ENCODE results near the gene ZBTB47.
A peak's percentile ranks its signal among the peaks of the same experiment; 100 is the strongest.

ZBTB47 gene

GRCh38 chr3:42666577-42666998, 13.1 kb downstream of the ZBTB47 start:
- DNase-seq: no peak

GRCh38 chr3:42667096-42667522, 13.6 kb downstream of the ZBTB47 start:
- DNase-seq: no peak

GRCh38 chr3:42667523-42668412, 14.3 kb downstream of the ZBTB47 start:
- no peak for DNase-seq

DNA sequence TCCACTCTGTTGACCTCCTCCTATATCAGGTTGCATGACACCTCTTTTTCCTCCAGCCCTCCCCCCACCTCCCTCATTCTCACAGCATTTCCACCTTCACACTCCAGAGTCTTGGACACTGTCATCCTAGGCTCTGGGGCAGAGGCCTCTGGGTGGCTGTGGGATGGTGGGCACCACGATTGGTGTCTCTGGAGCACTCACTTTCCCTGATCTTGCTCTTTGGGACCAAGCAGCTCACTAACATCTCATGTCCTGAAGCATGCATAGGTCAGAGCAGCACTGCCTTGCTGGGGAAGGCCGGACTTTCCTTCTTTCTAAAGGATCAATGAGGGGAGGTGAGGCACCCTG, 14.9 kb downstream of the ZBTB47 start:
- DNase-seq: no peak

GRCh38 chr3:42668793-42669217, 15.3 kb downstream of the ZBTB47 start:
- DNase-seq: no peak

DNA sequence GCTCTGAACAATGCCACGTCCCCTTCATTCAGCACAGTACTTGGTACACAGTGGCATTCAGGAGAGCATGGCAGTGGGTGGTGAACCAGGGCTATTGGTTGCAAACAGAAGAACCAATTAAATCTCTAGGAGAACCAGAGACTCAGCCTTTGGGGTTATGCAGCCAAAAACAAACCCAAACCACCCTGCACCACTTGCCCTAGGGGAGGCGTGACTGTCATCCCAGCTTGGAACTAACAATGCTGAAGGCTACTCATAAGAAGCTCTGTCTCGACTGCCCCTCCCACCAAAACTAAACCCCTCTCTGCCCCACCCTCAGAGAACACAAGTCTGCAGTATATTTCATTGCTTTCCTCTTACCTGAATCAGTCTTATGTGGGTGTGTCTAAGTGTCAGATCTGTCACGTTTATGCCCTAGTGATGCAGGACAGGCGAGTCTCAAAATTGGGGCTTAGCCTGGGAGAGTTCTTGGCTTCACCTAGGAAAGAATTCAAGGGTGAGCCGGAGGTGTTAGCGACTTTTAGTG, 16.6 kb downstream of the ZBTB47 start:
- DNase-seq: no peak

DNA sequence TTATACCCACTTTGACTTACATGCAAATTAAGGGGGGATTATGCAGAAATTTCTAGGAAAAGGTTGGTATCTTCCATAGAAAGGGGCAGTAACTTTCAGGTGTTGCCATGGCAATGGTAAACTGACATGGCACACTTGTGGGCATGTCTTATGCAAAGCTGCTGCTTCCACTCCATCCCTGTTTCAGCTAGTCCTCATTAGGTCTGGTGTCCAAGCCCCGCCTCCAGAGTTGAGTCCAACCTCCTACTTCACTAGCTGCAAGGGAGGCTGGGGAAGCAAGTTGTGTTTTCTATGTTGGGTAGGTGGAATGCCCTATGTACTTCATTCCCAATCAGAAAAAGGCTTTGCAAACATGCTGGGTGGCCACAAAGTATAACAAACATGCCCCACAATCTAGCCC, 17.2 kb downstream of the ZBTB47 start:
- DNase-seq: no peak

- no peak for DNase-seq
These were observed 19.0 kb downstream of the ZBTB47 start for GRCh38 chr3:42672515-42672914.

DNA sequence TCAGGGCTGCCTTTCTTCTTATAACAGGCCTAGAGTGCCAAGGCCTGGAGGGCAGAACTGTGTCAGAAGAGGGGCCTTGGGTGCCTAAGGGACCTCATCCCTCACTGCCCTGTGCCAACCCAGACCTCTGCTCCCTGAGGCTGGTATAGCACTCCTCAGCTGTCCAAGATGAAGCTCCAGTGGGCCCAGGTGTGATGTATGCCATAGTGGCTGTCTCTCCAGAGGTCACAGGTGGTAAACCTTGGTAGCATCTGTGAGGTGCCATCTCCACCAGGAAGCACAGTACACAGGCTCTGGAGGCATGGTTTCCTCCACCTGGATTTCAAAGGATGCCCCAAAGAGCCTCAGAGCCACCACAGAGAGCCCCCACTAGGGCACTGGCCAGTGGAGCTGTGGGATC, 19.6 kb downstream of the ZBTB47 start:
- no peak for DNase-seq

GRCh38 chr3:42674146-42674545, 20.6 kb downstream of the ZBTB47 start:
- DNase-seq: no peak

DNA sequence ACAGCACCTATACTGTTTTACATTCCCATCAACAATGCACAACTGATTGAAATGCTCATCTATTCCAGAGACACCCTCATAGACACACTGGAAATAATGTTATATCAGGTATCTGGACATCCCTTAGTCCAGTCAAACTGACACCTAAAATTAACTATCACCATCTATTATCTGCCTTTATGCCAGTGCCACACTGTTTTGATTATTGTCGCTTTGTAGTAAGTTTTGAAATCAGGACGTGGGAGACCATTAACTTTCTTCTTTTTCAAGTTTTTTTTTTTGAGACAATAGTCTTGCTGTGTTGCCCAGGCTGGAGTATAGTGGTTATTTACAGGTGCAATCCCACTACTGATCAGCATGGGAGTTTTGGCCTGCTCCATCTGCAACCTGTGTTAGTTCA, 22.4 kb downstream of the ZBTB47 start:
- DNase-seq: no peak

DNA sequence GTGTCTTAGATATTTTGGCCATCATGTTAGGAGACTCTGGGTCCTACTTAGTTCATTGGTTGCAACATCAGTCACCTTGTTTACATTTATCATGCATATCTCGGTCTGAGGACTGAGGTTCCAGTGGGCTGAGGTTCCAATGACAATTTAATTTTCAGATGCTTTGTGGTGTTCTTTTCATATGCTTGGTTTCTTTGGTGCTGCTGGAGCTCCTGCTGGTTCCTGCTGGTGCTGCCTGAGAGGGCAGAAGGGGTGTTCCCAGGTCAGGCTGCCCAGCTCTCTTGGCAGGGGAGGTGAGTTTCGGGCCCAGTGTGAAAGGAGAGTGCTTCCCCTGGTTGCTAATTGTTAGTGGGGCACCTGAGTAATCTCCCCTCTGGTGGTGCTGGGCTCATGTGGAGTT, 24.9 kb downstream of the ZBTB47 start:
- DNase-seq: no peak

- no peak for DNase-seq
These were observed 26.8 kb downstream of the ZBTB47 start for GRCh38 chr3:42680271-42680670.

DNA sequence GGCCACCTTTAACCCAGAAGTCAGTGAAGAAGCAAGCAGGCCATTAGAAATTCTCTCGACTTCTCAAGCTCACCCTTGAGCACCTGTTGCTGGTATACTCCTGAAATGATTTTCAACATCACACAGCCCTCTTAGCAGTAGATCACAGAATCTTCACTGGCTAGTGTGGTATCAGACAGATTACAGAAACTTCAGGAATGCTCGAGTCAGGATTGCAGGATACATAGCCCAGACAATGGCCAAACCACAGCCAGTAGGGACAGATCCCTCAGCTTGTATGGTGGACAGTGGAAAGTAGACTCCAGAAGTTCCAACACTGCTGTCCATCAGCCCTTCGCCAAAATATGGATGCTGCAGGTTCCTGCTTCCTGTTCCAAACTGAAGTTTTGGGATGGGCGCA, 27.3 kb downstream of the ZBTB47 start:
- DNase-seq: no peak

- DNase-seq: no peak
These were observed 28.0 kb downstream of the ZBTB47 start for GRCh38 chr3:42681361-42682038.

- no peak for DNase-seq
These were observed 29.0 kb downstream of the ZBTB47 start for GRCh38 chr3:42682301-42683070.

DNA sequence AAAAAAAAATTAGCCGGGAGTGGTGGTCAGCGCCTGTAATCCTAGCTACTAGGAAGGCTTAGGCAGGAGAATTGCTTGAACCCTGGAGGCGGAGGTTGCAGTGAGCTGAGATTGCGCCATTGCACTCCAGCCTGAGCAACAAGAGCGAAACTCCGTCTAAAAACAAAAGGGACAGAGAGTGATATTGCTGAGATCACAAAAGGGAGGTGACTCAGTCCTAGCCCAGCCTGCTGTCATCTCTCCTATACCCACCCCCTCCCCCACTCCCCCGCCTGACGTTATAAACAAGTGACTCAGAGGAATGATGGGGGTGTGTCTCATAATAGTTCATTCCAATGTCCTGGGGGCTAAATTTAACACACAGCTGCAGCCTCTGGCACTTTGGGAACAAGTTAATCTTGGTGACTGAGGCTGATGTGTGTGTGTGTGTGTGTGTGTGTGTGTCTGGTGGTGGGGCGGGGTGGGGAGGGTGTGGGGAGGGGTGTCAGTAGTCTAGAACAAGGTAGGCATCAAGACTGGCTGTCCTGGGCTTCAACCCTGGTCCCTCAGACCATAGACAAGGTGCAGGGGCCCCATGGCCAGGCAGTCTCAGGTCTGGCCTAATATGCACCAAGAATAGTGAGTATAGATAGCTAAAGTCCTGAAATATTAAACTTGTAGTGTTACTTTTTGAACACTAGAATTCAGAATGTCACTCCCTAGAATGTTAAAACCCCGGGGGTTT, 30.5 kb downstream of the ZBTB47 start:
- DNase-seq: no peak

- no peak for DNase-seq
These were observed 31.3 kb downstream of the ZBTB47 start for GRCh38 chr3:42684632-42685362.

DNA sequence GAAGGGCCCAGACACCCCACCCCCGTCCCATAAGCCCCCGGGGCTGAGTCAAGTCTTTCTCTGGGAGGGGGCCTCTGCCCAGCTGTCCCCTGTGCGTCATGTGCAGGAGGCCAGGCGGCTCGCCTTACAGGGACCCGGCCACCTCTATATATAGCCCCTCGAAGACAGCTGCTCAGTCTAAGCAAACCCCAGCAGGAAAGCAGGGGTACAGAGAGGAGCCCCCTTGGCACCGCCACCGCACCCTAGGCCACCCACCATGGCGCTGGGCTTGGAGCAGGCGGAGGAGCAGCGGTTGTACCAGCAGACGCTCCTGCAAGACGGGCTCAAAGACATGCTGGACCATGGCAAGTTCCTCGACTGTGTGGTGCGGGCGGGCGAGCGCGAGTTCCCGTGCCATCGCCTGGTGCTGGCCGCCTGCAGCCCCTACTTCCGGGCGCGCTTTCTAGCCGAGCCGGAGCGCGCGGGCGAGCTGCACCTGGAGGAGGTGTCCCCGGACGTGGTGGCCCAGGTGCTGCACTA, 31.9 kb downstream of the ZBTB47 start, which contains the start of gene KLHL40:
Gene KLHL40, plus strand, starts transcription at position 175 of the 519 bp plus-strand sequence. Its CDS starts 82 bp downstream, at position 257.
- no peak for DNase-seq

DNA sequence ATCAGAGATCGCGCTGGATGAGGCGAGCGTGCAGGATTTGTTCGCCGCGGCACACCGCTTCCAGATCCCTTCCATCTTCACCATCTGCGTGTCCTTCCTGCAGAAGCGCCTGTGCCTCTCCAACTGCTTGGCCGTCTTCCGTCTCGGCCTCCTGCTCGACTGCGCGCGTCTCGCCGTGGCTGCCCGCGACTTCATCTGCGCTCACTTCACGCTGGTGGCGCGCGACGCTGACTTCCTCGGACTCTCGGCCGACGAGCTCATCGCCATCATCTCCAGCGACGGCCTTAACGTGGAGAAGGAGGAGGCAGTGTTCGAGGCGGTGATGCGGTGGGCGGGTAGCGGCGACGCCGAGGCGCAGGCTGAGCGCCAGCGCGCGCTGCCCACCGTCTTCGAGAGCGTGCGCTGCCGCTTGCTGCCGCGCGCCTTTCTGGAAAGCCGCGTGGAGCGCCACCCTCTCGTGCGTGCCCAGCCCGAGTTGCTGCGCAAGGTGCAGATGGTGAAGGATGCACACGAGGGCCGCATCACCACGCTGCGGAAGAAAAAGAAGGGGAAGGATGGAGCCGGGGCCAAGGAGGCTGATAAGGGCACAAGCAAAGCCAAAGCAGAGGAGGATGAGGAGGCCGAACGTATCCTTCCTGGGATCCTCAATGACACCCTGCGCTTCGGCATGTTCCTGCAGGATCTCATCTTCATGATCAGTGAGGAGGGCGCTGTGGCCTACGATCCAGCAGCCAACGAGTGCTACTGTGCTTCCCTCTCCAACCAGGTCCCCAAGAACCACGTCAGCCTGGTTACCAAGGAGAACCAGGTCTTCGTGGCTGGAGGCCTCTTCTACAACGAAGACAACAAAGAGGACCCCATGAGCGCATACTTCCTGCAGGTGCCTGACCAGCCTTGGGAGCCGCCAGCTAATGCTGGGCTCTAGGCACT, 32.7 kb downstream of the ZBTB47 start:
- peak; percentile 1 for DNase-seq

All from activated T-cell treated with anti-CD3 and anti-CD28 coated beads, Interleukin-2, amount 50 U/mL, for 1 hour (primary cell).